ENCODE data around the gene SETD2. TPM values are rescaled to one million over a fixed set of nuclear protein-coding genes. Genes with fewer than 3 reads are reported as not detected.

The SETD2 gene
- total RNA-seq, 4 donors from 2014 or later: 35.7 to 48.5 (median 40.4) TPM

DNA sequence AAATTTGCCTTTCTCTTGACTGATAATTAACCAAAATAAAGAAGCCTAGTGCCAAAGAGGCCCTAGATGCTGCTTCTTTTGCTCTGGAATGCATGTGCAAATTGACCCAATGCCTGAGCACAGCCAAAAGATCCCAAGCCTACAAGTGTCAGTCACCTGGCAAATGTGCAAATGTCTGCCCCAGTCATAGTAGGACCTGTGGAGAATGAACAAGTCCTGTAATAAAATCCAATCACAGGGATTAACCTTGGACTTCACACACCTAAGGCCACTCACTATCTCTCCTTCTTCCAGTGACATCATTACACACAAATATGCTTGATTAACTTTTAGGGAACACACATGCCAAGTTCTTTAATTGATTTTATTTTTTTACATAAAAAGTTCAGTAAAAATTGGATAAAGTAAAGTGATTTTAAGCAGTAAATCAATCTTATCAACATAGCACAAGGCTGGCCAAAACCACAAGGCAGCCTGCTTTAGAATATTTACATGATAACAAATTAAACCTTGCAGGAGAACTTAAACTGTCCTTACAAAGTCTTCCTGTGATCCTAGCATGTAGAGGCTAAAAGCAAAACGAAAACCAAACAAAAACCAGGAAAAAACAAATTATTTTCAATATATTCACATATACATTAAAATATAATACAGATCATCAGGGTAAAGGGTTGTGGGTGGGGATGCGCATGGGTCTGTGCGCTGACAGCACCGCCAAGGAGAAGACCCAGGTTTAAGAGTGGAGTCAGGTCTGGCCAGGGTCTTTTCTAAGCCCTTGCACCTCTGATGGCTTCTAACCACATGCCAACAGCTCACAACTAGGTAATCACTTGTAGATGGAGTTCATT lies 147.6 kb downstream of the SETD2 start:
- ATAC-seq: no peak
- no peak for DNase-seq
- Histone ChIP-seq H3K27me3 (no peaks in the 10 kb centered on the region), H3K27ac (peak overlapping the region; percentile 17 to 88 (median 44)), H3K36me3 (peaks cover 0 to 24% of the 10 kb centered on the region in 2 donors), H3K4me3 (no peak overlapping the region), H3K4me1 (peaks cover 19 to 52% of the 10 kb centered on the region in 2 donors), H3K9me3 (no peaks in the 10 kb centered on the region)
- intact Hi-C loops (cut with DNase I; ENCODE audit: low total_unique reads): loop anchor here (5.0 kb wide), 1 partner anchor 84 kb away; no protein-coding TSS in a partner anchor
- in situ Hi-C loops (cut with MboI; ENCODE audit: low sequenced_read_pairs in 4 of 4): loop anchor here in 1 of 4 donors (25.0 kb wide), 1 partner anchor 329 kb away; the partner anchor contains the start of gene ALS2CL
- TF ChIP-seq, protein P1, sequence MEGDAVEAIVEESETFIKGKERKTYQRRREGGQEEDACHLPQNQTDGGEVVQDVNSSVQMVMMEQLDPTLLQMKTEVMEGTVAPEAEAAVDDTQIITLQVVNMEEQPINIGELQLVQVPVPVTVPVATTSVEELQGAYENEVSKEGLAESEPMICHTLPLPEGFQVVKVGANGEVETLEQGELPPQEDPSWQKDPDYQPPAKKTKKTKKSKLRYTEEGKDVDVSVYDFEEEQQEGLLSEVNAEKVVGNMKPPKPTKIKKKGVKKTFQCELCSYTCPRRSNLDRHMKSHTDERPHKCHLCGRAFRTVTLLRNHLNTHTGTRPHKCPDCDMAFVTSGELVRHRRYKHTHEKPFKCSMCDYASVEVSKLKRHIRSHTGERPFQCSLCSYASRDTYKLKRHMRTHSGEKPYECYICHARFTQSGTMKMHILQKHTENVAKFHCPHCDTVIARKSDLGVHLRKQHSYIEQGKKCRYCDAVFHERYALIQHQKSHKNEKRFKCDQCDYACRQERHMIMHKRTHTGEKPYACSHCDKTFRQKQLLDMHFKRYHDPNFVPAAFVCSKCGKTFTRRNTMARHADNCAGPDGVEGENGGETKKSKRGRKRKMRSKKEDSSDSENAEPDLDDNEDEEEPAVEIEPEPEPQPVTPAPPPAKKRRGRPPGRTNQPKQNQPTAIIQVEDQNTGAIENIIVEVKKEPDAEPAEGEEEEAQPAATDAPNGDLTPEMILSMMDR (IDR thresholded peaks at IDR 0.05 in 4 of 5, conservative IDR thresholded peaks at IDR 0.05 in 1 of 5): no peak
- TF ChIP-seq POLR2A (IDR thresholded peaks at IDR 0.05): no peak

DNA sequence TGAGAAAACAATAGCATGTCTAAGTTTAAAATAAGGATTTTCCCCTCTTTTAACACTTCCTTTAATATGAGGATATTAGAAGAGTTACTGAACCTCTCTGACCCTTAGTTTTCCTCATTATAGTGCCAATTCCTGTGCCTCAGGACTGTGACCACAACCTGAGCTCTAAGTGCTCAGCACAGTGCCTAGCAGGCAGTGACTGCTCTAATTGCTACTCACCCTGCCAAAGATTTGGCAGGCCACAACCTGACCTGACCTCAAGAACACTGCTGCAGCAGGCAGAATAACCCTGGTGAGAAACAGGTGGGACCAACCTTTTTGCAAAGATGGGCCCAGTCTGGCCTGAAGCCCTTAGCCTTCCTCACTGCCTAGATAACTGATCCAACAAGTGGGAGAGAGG lies 148.8 kb downstream of the SETD2 start:
- intact Hi-C loops (cut with DNase I; ENCODE audit: low total_unique reads): loop anchor here (5.0 kb wide), 1 partner anchor 83 kb away; no protein-coding TSS in a partner anchor
- Histone ChIP-seq H3K4me1 (peaks cover 12 to 42% of the 10 kb centered on the region in 2 donors), H3K27ac (peak overlapping the region in 1 of 4 donors; percentile 39), H3K9me3 (no peaks in the 10 kb centered on the region), H3K27me3 (no peaks in the 10 kb centered on the region), H3K4me3 (no peak overlapping the region), H3K36me3 (peaks cover 0 to 24% of the 10 kb centered on the region in 2 donors)
- in situ Hi-C loops (cut with MboI; ENCODE audit: low sequenced_read_pairs in 4 of 4): loop anchor here in 1 of 4 donors (25.0 kb wide), 1 partner anchor 328 kb away; the partner anchor contains the start of gene ALS2CL
- TF ChIP-seq, protein P1 (IDR thresholded peaks at IDR 0.05 in 4 of 5, conservative IDR thresholded peaks at IDR 0.05 in 1 of 5): no peak
- no peak for TF ChIP-seq POLR2A (IDR thresholded peaks at IDR 0.05)
- DNase-seq: no peak
- no peak for ATAC-seq

DNA sequence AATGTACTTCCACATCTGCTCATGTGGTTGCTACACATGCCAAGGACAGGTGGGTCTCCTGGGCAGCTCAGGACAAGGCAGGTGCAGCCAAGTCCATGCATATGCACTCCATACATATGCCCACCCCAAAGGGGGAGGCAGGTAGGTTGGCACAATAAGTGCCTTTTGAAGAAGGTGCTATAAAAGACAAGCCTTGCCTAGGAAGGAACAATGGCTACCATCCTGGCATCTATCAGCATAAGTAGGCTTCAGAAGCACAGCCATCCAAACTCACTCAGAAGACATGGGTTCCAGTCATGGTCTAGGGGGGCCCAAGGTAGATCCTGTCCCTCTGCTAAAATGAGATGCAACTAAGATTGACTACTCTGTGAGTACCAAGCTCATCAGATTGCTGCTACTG lies 149.9 kb downstream of the SETD2 start:
- no peak overlapping the region for H3K27ac ChIP-seq
- TF ChIP-seq, protein P1 (IDR thresholded peaks at IDR 0.05 in 4 of 5, conservative IDR thresholded peaks at IDR 0.05 in 1 of 5): no peak
- no peak for TF ChIP-seq POLR2A (IDR thresholded peaks at IDR 0.05)
- intact Hi-C loops (cut with DNase I; ENCODE audit: low total_unique reads) (no loop called here), in situ Hi-C loops (cut with MboI; ENCODE audit: low sequenced_read_pairs in 4 of 4) (loop anchor here in 1 of 4 donors (25.0 kb wide), 1 partner anchor 327 kb away; the partner anchor contains the start of gene ALS2CL)
- H3K4me3 ChIP-seq: no peak overlapping the region
- ATAC-seq (no peak), DNase-seq (no peak)
- peaks cover 0 to 24% of the 10 kb centered on the region in 2 donors for H3K36me3 ChIP-seq
- no peaks in the 10 kb centered on the region for H3K27me3 ChIP-seq
- peaks cover 11 to 32% of the 10 kb centered on the region in 2 donors for H3K4me1 ChIP-seq
- H3K9me3 ChIP-seq: no peaks in the 10 kb centered on the region

DNA sequence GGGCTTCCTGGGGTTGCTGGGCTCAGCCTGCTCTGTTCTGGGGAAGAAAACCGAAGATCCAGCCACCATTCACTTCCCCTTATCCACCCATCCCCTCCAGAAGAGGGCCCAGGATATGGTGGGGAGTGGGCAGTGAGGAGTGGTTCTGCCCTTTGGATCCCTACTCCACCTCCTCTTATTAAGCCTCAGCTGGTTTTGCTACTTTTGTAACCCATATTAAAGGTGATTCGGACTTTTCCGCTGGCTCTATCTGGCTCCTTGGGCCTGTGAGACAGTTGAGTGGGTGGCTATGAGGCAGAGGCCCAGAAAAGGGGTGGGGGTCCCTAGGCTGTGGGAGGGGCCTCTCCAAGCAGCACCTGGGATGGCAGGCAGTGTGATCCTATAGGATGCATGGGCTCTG lies 150.7 kb downstream of the SETD2 start:
- peaks cover 18 to 29% of the 10 kb centered on the region in 2 donors for H3K4me1 ChIP-seq
- no peaks in the 10 kb centered on the region for H3K9me3 ChIP-seq
- ATAC-seq (no peak), DNase-seq (no peak)
- H3K36me3 ChIP-seq: peaks cover 0 to 24% of the 10 kb centered on the region in 2 donors
- in situ Hi-C loops (cut with MboI; ENCODE audit: low sequenced_read_pairs in 4 of 4): loop anchor here in 1 of 4 donors (25.0 kb wide), 1 partner anchor 326 kb away; the partner anchor contains the start of gene ALS2CL
- no peaks in the 10 kb centered on the region for H3K27me3 ChIP-seq
- peak overlapping the region; percentile 5 to 63 (median 22) for H3K27ac ChIP-seq
- no peak for TF ChIP-seq POLR2A (IDR thresholded peaks at IDR 0.05)
- TF ChIP-seq, protein P1 (IDR thresholded peaks at IDR 0.05 in 4 of 5, conservative IDR thresholded peaks at IDR 0.05 in 1 of 5): no peak
- H3K4me3 ChIP-seq: no peak overlapping the region
- intact Hi-C loops (cut with DNase I; ENCODE audit: low total_unique reads): no loop called here

All from gastrocnemius medialis (tissue), 4 donors.